Loucy (cell line): ENCODE data around the gene SNTB2.
A peak's percentile ranks its signal among the peaks of the same experiment; 100 is the strongest.
"Not testable (repeated sequence)": the region's sequence is repeated elsewhere in the genome, so short reads cannot be mapped to it uniquely, and the experiment has no call there.

Experiments used
- H2AFZ ChIP-seq: fragments of 200-600 bp; sonication (generic); 2 replicates; pipeline ENCODE4 v1.6.0; 2016; ENCODE audit warnings: antibody characterized with exemption, mild to moderate bottlenecking, low read length, moderate library complexity
- H3F3A ChIP-seq: fragments of 200-600 bp; 2 replicates; pipeline ENCODE4 v1.6.0; 2016; ENCODE audit warnings: antibody characterized with exemption, low read depth, mild to moderate bottlenecking
- H3K27me3 ChIP-seq: fragments of 200-600 bp; sonication (generic); 2 replicates; pipeline ENCODE4 v1.6.1; 2014; ENCODE audit warnings: low read length, mild to moderate bottlenecking; ENCODE audit not compliant: insufficient read depth, poor library complexity, severe bottlenecking
- H3K36me3 ChIP-seq: fragments of 200-600 bp; sonication (generic); 2 replicates; pipeline ENCODE4 v1.6.1; 2016; ENCODE audit warnings: low read length; ENCODE audit not compliant: insufficient read depth
- H3K4me1 ChIP-seq: fragments of 200-600 bp; sonication (generic); 2 replicates; pipeline ENCODE4 v1.5.1; 2014; ENCODE audit warnings: low read length, mild to moderate bottlenecking; ENCODE audit not compliant: insufficient read depth, poor library complexity, severe bottlenecking
- H3K4me2 ChIP-seq: fragments of 200-600 bp; sonication (generic); 2 replicates; pipeline ENCODE4 v1.6.0; 2014; ENCODE audit warnings: antibody characterized with exemption, low read length, low read depth, mild to moderate bottlenecking; ENCODE audit not compliant: poor library complexity, severe bottlenecking
- H3K4me3 ChIP-seq: fragments of 200-600 bp; sonication (generic); 2 replicates; pipeline ENCODE4 v1.5.1; 2014; ENCODE audit warnings: low read length, mild to moderate bottlenecking, mixed read lengths; ENCODE audit not compliant: poor library complexity, severe bottlenecking
- H3K79me2 ChIP-seq: fragments of 200-600 bp; sonication (generic); 2 replicates; pipeline ENCODE4 v1.6.1; 2014; ENCODE audit warnings: low read length; ENCODE audit not compliant: insufficient read depth
- H3K9ac ChIP-seq: fragments of 200-600 bp; sonication (generic); 2 replicates; pipeline ENCODE4 v1.6.0; 2014; ENCODE audit warnings: mild to moderate bottlenecking, low read depth, low read length, moderate library complexity; ENCODE audit not compliant: poor library complexity, severe bottlenecking
- H3K9me2 ChIP-seq: fragments of 200-600 bp; sonication (generic); replicated peaks from 2 replicates; pipeline ENCODE4 v1.6.1; 2016; ENCODE audit warnings: low read depth, low read length, mixed read lengths
- H3K9me3 ChIP-seq: fragments of 200-600 bp; sonication (generic); 2 replicates; pipeline ENCODE4 v1.6.1; 2014; ENCODE audit warnings: mild to moderate bottlenecking, antibody characterized with exemption, low read length, low read depth; ENCODE audit not compliant: insufficient read depth
- H4K20me1 ChIP-seq: fragments of 200-600 bp; sonication (generic); 2 replicates; pipeline ENCODE4 v1.6.0; 2014; ENCODE audit warnings: antibody characterized with exemption, low read length, mild to moderate bottlenecking; ENCODE audit not compliant: insufficient read depth, poor library complexity, severe bottlenecking
- EZH2phosphoT487 ChIP-seq: fragments of 200-600 bp; IDR thresholded peaks from 2 replicates; pipeline ENCODE4 v1.6.1; 2018; ENCODE audit warnings: antibody characterized with exemption, mild to moderate bottlenecking, moderate library complexity, borderline replicate concordance
- TF ChIP-seq, protein P1 (sequence below): fragments of 200-600 bp; sonication (generic); conservative IDR thresholded peaks from 2 replicates; pipeline ENCODE4 v1.5.1; 2014; ENCODE audit warnings: mild to moderate bottlenecking, antibody characterized with exemption, low read length

Gene SNTB2

DNA sequence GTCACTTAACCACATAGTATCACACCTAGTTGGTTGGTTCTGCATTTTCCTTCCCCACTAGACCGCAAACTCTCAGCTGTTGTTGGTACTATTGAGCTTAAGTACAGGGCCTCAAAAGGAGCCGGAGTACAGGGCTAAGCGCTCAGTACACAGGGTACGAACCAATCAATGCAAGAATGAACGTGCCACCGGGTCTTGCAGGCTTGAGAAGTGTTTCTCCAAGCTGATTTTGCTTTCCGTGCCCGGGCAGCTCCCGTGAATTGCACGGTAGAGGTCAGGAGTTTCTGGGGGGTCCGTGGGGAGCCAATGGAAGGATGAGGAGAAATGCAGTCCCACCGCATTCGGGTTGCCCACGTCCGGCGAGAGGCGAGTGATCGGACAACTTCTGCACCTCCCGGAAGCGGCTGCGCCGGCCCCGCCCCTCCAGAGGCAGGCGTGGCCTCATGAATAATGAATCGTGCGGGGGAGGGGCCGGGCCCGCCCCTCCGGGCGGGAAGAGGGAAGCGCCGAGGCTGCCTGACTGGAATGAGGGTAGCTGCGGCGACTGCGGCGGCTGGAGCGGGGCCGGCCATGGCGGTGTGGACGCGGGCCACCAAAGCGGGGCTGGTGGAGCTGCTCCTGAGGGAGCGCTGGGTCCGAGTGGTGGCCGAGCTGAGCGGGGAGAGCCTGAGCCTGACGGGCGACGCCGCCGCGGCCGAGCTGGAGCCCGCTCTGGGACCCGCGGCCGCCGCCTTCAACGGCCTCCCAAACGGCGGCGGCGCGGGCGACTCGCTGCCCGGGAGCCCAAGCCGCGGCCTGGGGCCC lies at the start of gene SNTB2:
SNTB2 (plus strand) TSS at position 523 of the 804 bp plus-strand sequence; CDS start at position 526, 3 bp downstream.
- H3K9me3 ChIP-seq: no peaks in the 10 kb centered on the region
- H4K20me1 ChIP-seq: peaks cover 28% of the 10 kb centered on the region
- no peaks in the 10 kb centered on the region for H3K27me3 ChIP-seq
- no peaks in the 10 kb centered on the region for H3K9me2 ChIP-seq
- TF ChIP-seq, protein P1, sequence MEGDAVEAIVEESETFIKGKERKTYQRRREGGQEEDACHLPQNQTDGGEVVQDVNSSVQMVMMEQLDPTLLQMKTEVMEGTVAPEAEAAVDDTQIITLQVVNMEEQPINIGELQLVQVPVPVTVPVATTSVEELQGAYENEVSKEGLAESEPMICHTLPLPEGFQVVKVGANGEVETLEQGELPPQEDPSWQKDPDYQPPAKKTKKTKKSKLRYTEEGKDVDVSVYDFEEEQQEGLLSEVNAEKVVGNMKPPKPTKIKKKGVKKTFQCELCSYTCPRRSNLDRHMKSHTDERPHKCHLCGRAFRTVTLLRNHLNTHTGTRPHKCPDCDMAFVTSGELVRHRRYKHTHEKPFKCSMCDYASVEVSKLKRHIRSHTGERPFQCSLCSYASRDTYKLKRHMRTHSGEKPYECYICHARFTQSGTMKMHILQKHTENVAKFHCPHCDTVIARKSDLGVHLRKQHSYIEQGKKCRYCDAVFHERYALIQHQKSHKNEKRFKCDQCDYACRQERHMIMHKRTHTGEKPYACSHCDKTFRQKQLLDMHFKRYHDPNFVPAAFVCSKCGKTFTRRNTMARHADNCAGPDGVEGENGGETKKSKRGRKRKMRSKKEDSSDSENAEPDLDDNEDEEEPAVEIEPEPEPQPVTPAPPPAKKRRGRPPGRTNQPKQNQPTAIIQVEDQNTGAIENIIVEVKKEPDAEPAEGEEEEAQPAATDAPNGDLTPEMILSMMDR: no peak
- TF ChIP-seq EZH2phosphoT487: no peak
- H3K79me2 ChIP-seq: peaks cover 29% of the 10 kb centered on the region
- peak within 1 kb of the TSS; percentile 97 for H2AFZ ChIP-seq
- peak within 1 kb of the TSS; percentile 64 for H3K9ac ChIP-seq
- H3K4me2 ChIP-seq: peak within 1 kb of the TSS; percentile 91
- no peaks in the 10 kb centered on the region for H3K36me3 ChIP-seq
- H3K4me3 ChIP-seq: peak within 1 kb of the TSS; percentile 92
- H3F3A ChIP-seq: peaks cover 11% of the 10 kb centered on the region; the same call in 1 of the 2 replicates
- peaks cover 36% of the 10 kb centered on the region for H3K4me1 ChIP-seq

DNA sequence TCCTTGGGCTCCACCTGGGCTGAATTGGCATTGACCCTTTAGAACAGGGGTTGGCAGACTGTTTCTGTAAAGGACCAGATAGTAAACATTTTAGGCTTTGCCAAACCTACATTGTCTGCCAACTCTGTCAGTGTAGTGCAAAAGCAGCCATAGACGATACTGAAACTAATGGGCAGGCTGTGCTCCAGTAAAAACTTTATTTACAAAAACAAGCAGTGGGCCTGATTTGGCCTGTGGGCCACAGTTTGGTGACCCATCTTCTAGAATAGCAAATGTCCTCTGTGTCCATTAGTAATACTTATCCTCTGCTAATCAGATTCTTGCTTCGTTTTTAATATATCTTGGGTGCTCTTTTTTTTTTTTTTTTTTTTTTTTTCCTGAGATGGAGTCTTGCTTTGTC lies 48.4 kb upstream of the SNTB2 start:
- H3K4me3 ChIP-seq: no peak overlapping the region
- no peaks in the 10 kb centered on the region for H3K9me3 ChIP-seq
- H3K27me3 ChIP-seq: no peaks in the 10 kb centered on the region
- H3K36me3 ChIP-seq: peaks cover 61% of the 10 kb centered on the region
- H3K9me2 ChIP-seq: no peaks in the 10 kb centered on the region
- peaks cover 47% of the 10 kb centered on the region for H3K79me2 ChIP-seq
- H3F3A ChIP-seq: no peaks in the 10 kb centered on the region
- no peak overlapping the region for H3K4me2 ChIP-seq
- peaks cover 17% of the 10 kb centered on the region for H4K20me1 ChIP-seq
- peaks cover 28% of the 10 kb centered on the region for H3K4me1 ChIP-seq
- no peak overlapping the region for H2AFZ ChIP-seq
- no peak overlapping the region for H3K9ac ChIP-seq
- no peak for TF ChIP-seq EZH2phosphoT487
- TF ChIP-seq, protein P1: no peak

DNA sequence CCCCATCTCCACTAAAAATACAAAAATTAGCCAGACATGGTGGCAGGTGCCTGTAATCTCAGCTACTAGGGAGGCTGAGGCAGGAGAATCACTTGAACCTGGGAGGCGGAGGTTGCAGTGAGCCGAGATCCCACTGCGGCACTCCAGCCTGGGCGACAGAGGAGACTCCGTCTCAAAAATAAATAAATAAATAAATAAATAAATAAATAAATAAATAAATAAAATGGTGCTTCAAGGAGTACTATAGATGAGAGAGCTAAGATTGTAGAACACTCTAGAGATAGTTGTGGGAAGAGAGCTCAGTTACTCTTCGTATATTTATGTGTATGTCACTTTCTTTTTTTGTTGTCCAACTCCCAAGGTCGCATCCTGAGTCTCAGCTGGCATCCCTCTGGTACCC lies 47.5 kb upstream of the SNTB2 start:
- Histone ChIP-seq H3K36me3 (peaks cover 65% of the 10 kb centered on the region), H3K4me1 (peaks cover 19% of the 10 kb centered on the region), H4K20me1 (peaks cover 14% of the 10 kb centered on the region), H3K79me2 (peaks cover 38% of the 10 kb centered on the region)
- H3K9ac ChIP-seq, H3K4me3 ChIP-seq, H2AFZ ChIP-seq, H3K27me3 ChIP-seq, H3F3A ChIP-seq, H3K9me3 ChIP-seq, H3K9me2 ChIP-seq, H3K4me2 ChIP-seq: not testable (repeated sequence)

DNA sequence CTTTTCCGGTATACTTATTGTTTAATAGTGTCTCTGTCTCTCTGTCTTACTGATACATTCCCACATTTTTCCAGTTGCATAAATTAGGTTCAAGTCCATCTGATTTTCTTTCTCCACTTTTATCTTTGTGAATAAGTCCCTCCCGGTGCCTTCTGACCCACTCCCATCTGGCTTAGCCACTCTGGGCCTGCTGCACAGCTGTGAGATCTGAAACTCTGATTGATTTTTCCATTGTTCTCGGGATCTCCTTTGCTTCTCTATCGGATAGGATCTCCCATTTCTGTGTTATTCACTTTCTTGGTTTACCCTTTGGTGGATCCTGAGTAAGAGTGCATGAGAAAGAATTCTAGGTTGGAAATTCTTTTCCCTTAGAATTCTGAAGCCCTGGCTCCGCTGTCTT lies 46.0 kb upstream of the SNTB2 start:
- TF ChIP-seq, protein P1: no peak
- no peak for TF ChIP-seq EZH2phosphoT487
- Histone ChIP-seq H4K20me1 (peaks cover 14% of the 10 kb centered on the region), H3K9ac (no peak overlapping the region), H3K79me2 (peaks cover 23% of the 10 kb centered on the region), H3K9me2 (no peaks in the 10 kb centered on the region), H3K27me3 (no peaks in the 10 kb centered on the region), H3K4me3 (no peak overlapping the region), H3K4me2 (no peak overlapping the region), H3F3A (no peaks in the 10 kb centered on the region), H2AFZ (no peak overlapping the region), H3K36me3 (peaks cover 78% of the 10 kb centered on the region), H3K4me1 (peaks cover 11% of the 10 kb centered on the region), H3K9me3 (no peaks in the 10 kb centered on the region)
